ENCODE measurements around the gene KANK4.
"Not testable (repeated sequence)": the region's sequence is repeated elsewhere in the genome, so short reads cannot be mapped to it uniquely, and the experiment has no call there.

Gene KANK4

DNA sequence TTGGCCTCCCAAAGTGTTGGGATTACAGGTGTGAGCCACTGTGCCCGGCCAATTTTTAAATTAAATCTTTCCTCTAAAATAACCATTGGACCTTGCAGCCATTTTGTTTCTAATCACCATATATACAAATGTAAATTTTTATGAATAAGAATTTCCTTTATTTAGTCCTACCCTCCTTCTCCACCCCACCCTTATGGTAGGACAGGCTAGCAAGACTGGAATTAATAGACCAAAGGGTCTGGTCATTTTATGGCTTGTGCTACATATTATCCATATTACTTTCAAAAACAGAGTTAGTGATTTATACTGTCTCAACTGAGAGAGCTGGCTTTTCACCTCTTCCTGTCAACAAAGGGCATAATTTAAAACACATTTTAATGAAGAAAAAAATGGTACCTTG lies 98.1 kb downstream of the KANK4 start:
- Histone ChIP-seq H3K4me1 (ENCODE audit: insufficient read depth, low read length, poor library complexity, severe bottlenecking) (no peaks in the 10 kb centered on the region), H2AFZ (ENCODE audit: low read length) (no peak overlapping the region), H3K27me3 (ENCODE audit: insufficient read depth, low read length, poor library complexity, severe bottlenecking) (no peaks in the 10 kb centered on the region), H3K9ac (ENCODE audit: low read depth, low read length, poor library complexity, severe bottlenecking) (no peak overlapping the region), H3K4me3 (ENCODE audit: low read length, poor library complexity, severe bottlenecking) (no peak overlapping the region), H3K4me2 (ENCODE audit: low read depth, low read length, poor library complexity, severe bottlenecking) (no peak overlapping the region), H3K9me3 (ENCODE audit: insufficient read depth, low read depth, low read length) (no peaks in the 10 kb centered on the region), H3K9me2 (replicated peaks; ENCODE audit: low read depth, low read length) (no peaks in the 10 kb centered on the region), H3K79me2 (ENCODE audit: insufficient read depth, low read length) (no peaks in the 10 kb centered on the region), H3K36me3 (ENCODE audit: insufficient read depth, low read length) (no peaks in the 10 kb centered on the region), H4K20me1 (ENCODE audit: insufficient read depth, low read length, poor library complexity, severe bottlenecking) (no peaks in the 10 kb centered on the region), H3F3A (ENCODE audit: low read depth) (no peaks in the 10 kb centered on the region)
- no peak for TF ChIP-seq EZH2phosphoT487 (IDR thresholded peaks at IDR 0.05; ENCODE audit: borderline replicate concordance)
- TF ChIP-seq CTCF (conservative IDR thresholded peaks at IDR 0.05; ENCODE audit: low read length), result no peak

- H3K27me3 ChIP-seq (ENCODE audit: insufficient read depth, low read length, poor library complexity, severe bottlenecking); H3K79me2 ChIP-seq (ENCODE audit: insufficient read depth, low read length); H3K4me2 ChIP-seq (ENCODE audit: low read depth, low read length, poor library complexity, severe bottlenecking); H3K9ac ChIP-seq (ENCODE audit: low read depth, low read length, poor library complexity, severe bottlenecking); H3K36me3 ChIP-seq (ENCODE audit: insufficient read depth, low read length); H3K9me3 ChIP-seq (ENCODE audit: insufficient read depth, low read depth, low read length); H3K4me1 ChIP-seq (ENCODE audit: insufficient read depth, low read length, poor library complexity, severe bottlenecking); H3K9me2 ChIP-seq (replicated peaks; ENCODE audit: low read depth, low read length); H4K20me1 ChIP-seq (ENCODE audit: insufficient read depth, low read length, poor library complexity, severe bottlenecking); H3F3A ChIP-seq (ENCODE audit: low read depth); H3K4me3 ChIP-seq (ENCODE audit: low read length, poor library complexity, severe bottlenecking); H2AFZ ChIP-seq (ENCODE audit: low read length): not testable (repeated sequence)
Measured at GRCh38 chr1:62220456-62220855, 98.8 kb downstream of the KANK4 start.

DNA sequence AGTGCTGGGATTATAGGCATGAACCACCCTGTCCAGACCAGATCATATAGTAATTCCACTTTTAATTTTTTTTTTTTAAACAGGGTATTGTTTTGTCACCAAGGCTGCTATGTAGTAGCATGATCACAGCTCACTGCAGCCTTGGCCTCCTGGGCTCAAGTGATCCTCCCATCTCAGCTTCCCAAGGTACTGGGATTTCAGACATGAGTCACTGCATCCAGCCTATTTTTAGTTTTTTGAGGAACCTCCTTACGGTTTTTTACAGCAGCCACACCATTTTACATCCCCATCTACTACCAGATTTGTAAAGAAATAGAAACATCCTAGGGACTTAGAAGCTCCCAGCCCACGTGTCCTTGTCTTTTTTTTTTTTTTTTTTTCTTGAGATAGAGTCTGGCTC lies 100.6 kb downstream of the KANK4 start:
- H3K4me2 ChIP-seq (ENCODE audit: low read depth, low read length, poor library complexity, severe bottlenecking), result no peak overlapping the region
- no peak overlapping the region for H3K9ac ChIP-seq (ENCODE audit: low read depth, low read length, poor library complexity, severe bottlenecking)
- no peaks in the 10 kb centered on the region for H4K20me1 ChIP-seq (ENCODE audit: insufficient read depth, low read length, poor library complexity, severe bottlenecking)
- no peaks in the 10 kb centered on the region for H3K27me3 ChIP-seq (ENCODE audit: insufficient read depth, low read length, poor library complexity, severe bottlenecking)
- no peaks in the 10 kb centered on the region for H3K4me1 ChIP-seq (ENCODE audit: insufficient read depth, low read length, poor library complexity, severe bottlenecking)
- H3K9me2 ChIP-seq (replicated peaks; ENCODE audit: low read depth, low read length), result no peaks in the 10 kb centered on the region
- TF ChIP-seq EZH2phosphoT487 (IDR thresholded peaks at IDR 0.05; ENCODE audit: borderline replicate concordance) (no peak), CTCF (conservative IDR thresholded peaks at IDR 0.05; ENCODE audit: low read length) (no peak)
- no peak overlapping the region for H2AFZ ChIP-seq (ENCODE audit: low read length)
- H3F3A ChIP-seq (ENCODE audit: low read depth), result no peaks in the 10 kb centered on the region
- no peaks in the 10 kb centered on the region for H3K79me2 ChIP-seq (ENCODE audit: insufficient read depth, low read length)
- H3K36me3 ChIP-seq (ENCODE audit: insufficient read depth, low read length), result no peaks in the 10 kb centered on the region
- no peak overlapping the region for H3K4me3 ChIP-seq (ENCODE audit: low read length, poor library complexity, severe bottlenecking)
- no peaks in the 10 kb centered on the region for H3K9me3 ChIP-seq (ENCODE audit: insufficient read depth, low read depth, low read length)

- Histone ChIP-seq H3K27me3 (ENCODE audit: insufficient read depth, low read length, poor library complexity, severe bottlenecking) (no peaks in the 10 kb centered on the region), H3K4me2 (ENCODE audit: low read depth, low read length, poor library complexity, severe bottlenecking) (no peak overlapping the region), H3F3A (ENCODE audit: low read depth) (no peaks in the 10 kb centered on the region), H4K20me1 (ENCODE audit: insufficient read depth, low read length, poor library complexity, severe bottlenecking) (no peaks in the 10 kb centered on the region), H3K4me1 (ENCODE audit: insufficient read depth, low read length, poor library complexity, severe bottlenecking) (peaks cover 7% of the 10 kb centered on the region), H3K79me2 (ENCODE audit: insufficient read depth, low read length) (no peaks in the 10 kb centered on the region), H3K4me3 (ENCODE audit: low read length, poor library complexity, severe bottlenecking) (no peak overlapping the region), H3K36me3 (ENCODE audit: insufficient read depth, low read length) (no peaks in the 10 kb centered on the region), H3K9me2 (replicated peaks; ENCODE audit: low read depth, low read length) (no peaks in the 10 kb centered on the region), H3K9ac (ENCODE audit: low read depth, low read length, poor library complexity, severe bottlenecking) (no peak overlapping the region), H2AFZ (ENCODE audit: low read length) (no peak overlapping the region), H3K9me3 (ENCODE audit: insufficient read depth, low read depth, low read length) (peaks cover 8% of the 10 kb centered on the region; the same call in 1 of the 2 replicates)
- TF ChIP-seq CTCF (conservative IDR thresholded peaks at IDR 0.05; ENCODE audit: low read length) (no peak), EZH2phosphoT487 (IDR thresholded peaks at IDR 0.05; ENCODE audit: borderline replicate concordance) (no peak)
Measured at GRCh38 chr1:62213075-62213914, 105.9 kb downstream of the KANK4 start.

All from Loucy (cell line).